HG03025 (cell line): ENCODE data around the gene CYBB.
"Not testable (repeated sequence)": the region's sequence is repeated elsewhere in the genome, so short reads cannot be mapped to it uniquely, and the experiment has no call there.

Experiments used
- ATAC-seq: cut with Tn5 transposase; IDR thresholded peaks from one replicate; pipeline ENCODE4 v1.9.1; 2021; ENCODE audit warnings: mild to moderate bottlenecking, moderate library complexity; ENCODE audit not compliant: unreplicated experiment, low FRiP score

The CYBB gene

DNA sequence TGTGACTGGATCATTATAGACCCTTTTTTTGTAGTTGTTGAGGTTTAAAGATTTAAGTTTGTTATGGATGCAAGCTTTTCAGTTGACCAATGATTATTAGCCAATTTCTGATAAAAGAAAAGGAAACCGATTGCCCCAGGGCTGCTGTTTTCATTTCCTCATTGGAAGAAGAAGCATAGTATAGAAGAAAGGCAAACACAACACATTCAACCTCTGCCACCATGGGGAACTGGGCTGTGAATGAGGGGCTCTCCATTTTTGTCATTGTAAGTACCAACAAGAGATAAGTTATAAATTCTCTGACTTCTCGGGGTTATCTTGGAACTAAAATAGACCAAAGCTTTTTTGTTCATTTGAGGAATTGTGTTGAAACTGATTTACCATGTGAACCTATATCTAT is at the start of gene CYBB:
CYBB (plus strand) TSS at position 203 of the 400 bp plus-strand sequence; CDS start at position 222, 19 bp downstream.
- no peak for ATAC-seq

DNA sequence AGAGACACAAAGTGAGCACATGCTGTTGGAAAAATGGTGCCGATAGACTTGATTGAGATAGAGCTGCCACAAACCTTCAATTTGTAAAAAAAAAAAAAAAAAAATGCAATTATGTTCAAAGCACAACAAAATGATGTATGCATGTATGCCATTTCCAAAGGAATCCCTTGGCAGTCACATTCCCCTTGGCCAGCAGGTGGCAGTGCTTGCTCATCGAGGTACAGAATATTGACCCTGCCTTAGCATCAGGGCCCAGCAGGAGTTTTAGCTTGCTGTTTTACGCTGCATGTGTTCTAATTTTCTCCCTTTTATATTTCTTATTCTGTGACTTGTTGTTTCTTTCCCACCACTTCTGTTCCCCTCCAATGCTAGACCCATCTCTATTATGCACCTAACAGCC is 34.5 kb upstream of the CYBB start:
- ATAC-seq: peak; percentile 54

DNA sequence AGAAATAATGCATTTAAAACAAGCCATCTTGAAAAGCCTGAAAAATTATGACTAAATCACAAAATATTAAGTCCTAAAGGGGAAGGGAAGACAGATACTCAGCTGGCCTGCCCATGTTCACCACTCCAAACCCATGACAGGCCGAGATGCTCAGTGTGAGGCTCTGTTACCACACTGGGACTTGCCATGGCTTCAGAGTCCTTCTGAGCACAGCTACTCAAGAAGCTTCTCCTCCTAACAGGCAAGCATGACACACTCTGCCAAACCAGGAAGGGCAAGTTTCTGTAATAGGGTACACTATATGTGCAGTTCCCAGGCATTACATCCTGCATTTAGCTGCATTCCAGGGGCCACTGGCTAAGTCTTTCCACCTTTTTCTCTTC is 34.0 kb upstream of the CYBB start:
- peak; percentile 16 for ATAC-seq

DNA sequence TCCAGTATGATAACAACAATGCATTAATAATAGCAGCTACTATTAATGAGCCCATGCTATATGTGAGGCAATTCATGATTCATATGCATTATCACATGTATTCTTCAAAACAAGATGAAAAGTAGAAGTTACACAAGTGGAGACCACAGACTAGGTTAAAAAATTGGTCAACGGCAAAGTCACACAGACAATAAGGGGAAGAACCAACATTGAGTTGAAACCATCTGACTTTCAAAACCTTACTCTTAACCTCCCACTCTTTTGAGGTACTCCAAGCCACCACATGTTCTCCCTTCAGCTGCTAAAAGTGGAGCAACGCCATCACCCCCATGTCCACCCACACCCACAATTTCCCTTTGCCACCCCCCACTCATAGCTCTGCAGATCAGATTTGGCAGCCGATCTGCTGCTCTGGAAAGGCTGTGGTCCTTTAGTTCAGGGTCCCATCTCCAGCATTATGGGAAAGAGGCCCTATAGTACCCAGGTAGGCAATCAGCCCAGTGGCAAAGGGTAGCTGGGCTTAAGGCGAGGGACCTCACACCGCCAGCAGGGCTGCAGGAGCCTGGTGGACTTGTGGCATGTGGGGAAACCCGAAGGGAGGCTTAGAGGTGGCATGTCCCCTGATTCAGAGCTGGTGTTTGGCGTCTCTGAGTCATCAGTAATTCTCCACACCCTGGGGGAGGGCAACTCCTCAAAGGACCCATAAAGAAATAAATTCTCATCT is 33.5 kb upstream of the CYBB start:
- ATAC-seq: peak; percentile 93

DNA sequence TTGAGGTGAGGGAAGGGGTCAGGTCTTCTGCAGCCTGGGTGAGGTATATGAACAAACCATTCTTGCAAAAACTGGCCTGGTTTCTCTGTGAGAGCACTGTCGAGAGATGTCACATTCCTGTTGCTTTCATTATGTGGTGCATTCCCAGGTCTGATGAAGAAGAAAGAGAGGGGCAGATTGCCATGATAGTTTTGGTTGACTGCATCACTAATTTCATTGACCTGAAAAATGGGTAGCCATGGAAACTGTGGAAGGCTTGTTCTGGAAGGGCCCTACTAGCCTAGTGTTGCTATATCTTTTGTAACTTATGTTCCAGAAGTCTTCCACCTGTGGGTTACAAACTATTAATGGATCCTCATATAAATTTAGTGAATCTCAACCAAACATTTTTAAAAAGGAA is 32.9 kb upstream of the CYBB start:
- no peak for ATAC-seq

DNA sequence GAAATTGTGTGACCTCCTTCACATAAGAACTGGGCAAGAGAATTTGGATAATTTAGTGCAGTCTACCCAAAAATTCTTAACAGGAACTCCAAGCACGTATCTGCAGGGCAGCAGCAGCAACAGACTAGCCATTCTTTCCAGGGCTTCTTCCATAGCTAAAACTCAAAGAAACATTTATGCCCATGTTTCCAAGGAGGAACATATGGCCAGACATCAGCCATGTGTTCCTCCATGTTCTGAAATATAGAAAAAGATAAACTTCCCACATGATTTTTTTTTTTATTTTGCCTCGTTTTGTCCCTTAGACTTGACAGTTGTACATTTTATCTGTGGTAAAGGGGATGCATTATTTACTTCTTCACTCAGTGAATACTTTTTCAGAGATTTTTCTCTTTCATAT is 27.6 kb upstream of the CYBB start:
- ATAC-seq: no peak

DNA sequence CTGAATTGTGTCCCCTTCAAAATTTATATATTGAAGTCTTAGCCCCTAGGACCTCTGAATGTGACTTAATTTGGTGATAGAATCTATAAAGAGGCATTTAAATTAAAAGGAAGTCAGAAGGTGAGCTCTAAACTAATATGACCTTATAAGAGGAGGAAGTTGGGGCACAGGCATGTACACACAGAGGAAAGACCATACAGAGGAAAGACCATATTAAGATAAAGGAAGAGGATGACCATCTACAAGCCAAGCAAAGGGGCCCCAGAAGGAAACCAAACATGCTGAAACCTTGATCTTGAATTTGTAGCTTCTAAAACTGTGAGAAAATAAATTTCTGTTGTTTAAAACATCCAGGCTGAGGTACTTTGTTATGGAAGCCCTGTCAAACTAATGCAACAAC is 26.9 kb upstream of the CYBB start:
- no peak for ATAC-seq

DNA sequence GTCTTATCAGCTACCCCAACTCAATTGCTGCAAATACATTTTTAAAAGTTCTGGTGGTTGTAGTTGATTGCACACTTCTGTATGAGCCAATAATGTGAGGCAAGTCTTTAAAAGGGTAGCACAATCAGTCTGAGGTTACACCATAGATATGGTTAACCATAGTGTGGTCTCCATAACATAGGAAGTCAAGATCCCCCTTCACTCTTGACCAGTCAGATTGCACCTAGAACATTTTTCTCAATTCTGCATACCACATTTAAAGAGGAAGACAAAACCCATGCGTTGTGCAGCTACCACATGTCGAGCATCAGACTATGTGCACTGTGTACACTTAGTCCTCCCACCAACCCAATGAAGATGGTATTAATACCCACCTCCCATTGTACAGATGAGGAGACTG is 26.5 kb upstream of the CYBB start:
- no peak for ATAC-seq

DNA sequence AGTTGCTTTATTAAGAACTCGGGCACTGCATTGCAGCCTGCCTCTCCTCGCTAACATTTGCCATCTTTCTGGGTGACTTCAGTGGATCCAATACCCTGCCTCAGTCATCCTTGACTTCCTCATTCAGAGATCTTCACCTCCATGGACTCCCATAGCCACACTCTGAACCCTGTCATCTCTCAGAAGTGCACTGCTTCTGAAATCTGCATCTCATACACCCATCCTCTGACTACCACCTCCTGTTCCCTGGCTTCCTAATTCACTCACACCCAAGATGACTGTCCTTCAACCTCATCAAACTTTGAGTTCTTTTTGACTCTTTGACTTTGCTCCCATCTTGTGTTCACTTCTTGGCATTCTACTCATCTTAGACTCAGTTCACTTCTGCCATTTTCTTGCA is 25.3 kb upstream of the CYBB start:
- ATAC-seq: peak; percentile 13

DNA sequence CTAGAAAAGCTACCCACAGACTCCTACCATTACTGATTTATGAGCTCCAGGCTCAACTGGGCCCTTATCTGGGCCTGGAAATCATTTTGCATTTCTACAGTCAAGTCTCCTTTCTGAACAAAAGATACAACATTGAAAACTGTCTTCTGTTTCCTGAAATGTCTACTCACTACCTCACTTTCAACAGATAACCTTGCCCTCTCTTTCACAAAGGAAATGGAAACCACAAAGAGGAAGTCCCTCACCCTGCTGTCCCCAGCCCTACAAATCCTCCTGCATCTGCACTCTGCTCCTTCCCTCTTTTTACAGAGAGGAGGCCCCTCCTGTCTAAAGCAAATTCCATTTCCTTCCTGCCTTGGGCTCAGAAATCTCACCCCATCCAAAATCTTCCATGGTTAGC is 24.8 kb upstream of the CYBB start:
- ATAC-seq: peak; percentile 95

DNA sequence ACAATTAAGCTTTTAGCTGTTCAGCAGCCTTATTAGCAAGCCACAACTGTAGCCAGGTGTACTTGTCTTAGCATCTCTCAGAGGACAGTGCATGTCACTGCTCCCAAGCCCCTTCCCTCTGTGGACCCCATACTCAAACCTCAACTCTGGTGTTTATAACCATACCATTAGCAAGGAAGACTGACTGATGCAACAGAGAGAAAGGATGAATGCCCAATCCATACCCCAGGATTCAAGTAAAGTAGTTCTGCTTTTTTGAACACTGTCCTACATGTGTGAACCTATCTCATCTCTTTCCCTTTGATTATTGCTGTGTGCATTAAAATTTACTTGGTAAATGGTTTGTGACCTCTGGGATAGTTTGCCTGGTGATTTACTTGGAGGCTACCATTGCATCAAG is 22.8 kb upstream of the CYBB start:
- no peak for ATAC-seq

DNA sequence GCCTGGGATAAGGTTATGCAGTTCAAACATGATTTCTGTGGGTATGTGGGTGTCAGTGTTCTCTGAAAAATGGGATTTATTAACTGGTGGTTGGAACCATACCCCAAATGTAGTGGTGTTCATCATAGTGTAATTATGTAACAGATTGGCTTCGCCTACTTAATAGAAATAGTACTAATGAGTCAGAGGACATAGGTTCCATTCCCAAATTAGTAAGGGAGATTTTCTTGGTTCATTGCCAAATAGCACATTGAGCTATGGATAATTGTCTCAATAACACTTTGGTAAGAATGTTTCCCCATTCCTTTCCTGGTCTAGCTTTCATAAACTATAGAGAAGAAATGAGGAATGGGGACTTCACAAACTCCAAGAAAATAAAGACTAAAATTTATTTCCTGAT is 20.5 kb upstream of the CYBB start:
- ATAC-seq: no peak

DNA sequence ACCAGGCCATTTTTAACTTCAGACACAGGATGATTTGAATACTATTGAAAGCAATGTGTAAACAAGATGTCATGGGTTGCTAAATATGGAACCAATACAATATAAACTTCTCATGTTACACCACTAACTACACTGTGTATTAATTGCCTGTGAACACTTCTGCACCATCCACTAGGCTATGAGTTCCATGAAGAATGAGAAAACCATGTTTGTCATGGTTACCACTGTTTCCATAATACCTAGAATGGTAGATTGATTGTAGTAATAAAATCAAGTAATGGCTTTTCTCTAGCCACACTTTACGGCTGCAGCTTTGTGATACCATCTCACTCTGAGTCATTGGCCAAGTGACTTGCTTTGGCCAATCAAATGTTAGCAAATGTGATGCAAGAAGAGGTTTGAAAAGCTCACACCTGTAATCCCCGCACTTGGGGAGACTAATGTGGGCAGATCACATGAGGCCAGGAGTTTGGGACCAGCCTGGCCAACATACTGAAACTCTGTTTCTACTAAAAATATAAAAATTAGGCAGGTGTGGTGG is 19.9 kb upstream of the CYBB start:
- ATAC-seq: no peak

DNA sequence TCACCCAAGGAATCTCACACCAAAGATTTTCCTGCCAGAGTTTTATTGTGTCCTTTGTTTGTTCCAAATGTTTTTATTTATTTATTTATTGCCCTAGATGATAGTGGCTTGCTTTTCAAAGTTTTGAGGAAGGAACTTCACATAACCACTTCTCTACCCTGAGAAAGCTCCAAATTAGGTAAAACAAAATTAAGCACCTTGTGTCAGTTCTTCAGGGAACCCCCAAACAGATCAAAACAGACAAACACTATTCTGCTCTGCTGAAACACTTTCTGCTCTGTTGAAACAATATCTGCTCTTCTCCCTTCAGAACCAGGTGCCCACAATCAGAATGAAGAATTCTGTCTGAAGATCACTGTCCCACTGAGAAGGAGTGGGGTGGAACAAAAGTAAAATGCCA is 16.5 kb upstream of the CYBB start:
- no peak for ATAC-seq

DNA sequence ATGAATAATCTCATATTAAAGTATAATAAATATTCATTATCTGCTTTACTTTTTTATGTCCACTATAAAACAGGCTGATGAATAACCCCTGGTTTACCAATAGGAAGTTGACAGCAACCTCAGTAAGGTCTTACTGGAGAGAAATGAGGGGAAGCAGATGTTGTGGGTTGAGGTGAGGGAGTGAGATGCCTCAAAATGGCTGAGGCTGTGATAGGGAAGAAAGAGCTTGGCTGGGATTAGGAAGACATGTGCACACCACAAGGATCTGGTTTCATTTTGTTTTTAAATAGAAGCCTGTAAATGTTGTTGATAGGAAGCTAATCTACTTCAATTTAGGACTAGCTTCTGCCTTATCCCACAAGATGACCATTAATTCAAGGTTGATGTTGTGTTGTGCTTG is 14.4 kb upstream of the CYBB start:
- ATAC-seq: no peak

DNA sequence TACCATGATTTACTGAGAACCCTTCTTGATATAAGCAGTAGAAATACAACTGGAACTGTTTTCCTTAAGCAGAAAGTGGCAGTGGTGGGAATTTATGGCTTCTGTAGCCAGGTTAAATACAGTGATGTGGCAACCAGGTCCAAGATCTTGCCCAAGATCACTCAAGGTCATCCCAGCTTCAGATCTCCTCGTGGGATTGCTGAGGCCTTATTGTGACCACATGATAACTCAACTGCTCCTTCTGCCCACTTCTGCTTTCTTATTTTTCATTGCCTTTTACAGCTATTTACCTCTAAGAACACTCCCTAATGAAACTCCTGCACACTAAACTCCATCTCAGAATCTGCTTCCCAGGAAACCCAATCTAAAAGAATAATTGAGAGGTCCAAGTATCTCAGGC is 12.4 kb upstream of the CYBB start:
- no peak for ATAC-seq

DNA sequence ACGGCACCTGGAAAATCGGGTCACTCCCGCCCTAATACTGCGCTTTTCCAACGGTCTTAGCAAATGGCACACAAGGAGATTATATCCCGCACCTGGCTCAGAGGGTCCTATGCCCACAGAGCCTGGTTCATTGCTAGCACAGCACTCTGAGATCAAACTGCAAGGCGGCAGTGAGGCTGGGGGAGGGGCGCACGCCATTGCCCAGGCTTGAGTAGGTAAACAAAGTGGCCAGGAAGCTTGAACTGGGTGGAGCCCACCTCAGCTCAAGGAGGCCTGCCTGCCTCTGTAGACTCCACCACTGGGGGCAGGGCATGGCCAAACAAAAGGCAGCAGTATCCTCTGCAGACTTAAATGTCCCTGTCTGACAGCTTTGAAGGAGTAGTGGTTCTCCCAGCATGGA is 11.0 kb upstream of the CYBB start:
- not testable (repeated sequence) for ATAC-seq

DNA sequence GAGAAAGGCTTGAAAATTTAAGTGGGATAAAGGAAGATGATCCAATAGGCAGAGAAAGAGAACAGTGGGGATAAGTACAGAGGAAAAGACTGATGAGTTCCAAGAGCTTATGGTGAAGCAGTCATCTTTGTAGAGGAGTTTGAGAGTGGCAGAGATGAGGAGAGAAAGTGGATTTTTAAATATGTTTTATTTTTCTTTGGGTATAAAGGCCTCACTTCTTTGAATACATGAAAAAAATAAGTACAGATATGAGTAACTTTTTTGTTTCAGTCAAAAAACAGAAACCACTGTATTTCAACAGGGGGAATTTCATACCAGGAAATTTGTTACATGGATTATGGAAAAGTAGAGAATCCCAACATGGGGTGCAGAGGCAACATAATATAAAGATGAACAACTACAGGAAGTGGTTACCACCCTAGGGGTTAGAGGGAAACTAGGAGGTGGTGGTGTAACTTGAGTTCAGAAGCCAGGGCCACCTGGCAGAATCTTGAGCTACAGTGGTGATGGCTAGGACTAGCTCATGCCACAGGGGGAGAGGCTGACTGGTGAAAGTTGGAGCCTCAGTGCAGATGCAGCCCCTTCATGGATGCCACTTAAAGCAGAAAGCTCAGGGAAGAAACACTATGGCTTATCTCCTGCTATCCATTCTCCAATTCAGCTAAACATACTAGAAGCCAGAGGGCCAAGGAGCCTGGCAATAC is 3.4 kb upstream of the CYBB start:
- ATAC-seq: no peak

DNA sequence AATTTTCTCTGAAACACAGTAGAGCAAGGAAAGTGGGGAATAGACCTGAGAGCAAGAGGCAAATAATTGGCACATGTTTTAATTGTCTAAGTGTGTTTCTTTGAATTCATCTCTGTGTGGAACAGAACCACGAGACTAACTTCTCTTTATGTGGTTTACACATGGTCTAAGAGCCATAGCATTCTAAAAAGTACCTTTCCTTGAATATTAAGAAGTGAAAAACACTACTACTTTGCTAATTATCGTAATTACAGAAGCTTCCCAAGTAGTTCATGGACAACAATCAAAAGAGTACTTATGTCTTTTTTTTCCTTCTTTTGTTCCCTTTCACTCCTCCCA is 2.9 kb upstream of the CYBB start:
- no peak for ATAC-seq

DNA sequence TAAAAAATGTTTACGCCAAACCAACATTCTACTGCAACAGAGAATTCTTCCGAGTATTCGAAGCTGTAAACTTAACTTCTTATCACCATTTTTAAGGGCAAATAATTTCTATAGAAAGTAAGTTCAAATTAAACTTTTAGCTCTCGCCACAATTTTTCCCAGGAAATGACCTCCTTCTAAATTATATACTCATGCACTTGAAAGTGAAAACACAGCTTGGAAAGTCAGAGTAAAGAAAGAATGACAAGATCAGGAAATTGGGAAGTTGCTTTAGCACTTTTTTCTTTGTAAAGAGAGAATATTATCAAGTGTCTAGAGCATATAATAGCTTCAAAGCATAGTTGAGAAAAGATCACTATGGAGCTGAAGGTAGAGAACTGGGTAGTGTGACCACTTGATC is 1.2 kb downstream of the CYBB start:
- no peak for ATAC-seq

DNA sequence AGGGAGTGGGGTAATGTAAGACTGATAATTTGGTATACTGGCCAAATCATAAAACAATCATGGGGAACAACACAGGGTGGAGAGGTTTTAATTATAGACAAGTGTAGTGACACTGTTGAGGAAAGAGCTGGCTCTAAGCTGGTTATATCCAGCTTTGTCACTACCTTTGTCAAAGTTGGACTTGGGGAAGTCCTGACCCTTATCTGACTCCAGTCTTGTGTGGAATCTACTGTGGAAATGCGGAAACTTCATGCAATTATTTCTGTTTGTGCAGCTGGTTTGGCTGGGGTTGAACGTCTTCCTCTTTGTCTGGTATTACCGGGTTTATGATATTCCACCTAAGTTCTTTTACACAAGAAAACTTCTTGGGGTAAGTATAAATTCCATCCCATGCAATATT is 2.0 kb downstream of the CYBB start:
- ATAC-seq: no peak

DNA sequence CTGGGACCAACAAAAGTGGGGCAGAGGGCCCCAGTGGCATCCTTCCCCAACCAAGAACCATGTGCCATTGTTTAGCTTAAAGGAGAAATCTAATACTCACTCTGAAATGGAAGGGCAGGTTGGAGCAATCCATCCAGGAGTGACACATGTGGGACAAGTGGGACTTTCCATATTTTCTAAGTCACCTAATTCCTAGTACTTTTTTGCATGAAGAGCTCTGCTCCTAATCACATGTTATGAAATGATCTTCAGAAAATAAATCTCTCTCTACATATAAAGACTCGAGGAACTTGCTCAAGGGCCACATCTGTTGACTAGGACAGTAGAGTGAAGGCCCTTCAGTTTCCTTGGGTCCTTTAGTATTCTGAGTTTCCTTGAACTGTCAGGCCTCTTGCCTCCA is 2.5 kb downstream of the CYBB start:
- no peak for ATAC-seq
